ENCODE measurements around the gene ZNHIT6. TPM values are rescaled to one million over a fixed set of nuclear protein-coding genes. Genes with fewer than 3 reads are reported as not detected.

ZNHIT6 gene
- 41.2 and 43.5 TPM in 2 replicates for total RNA-seq (2022)
- Bru-seq, nascent RNA = percentile 93 among the genes with signal in this experiment
- percentile 91 among the genes with signal in this experiment for BruChase-seq, experiment 1, labeled RNA remaining after a 6-hour chase
- BruChase-seq, experiment 2, labeled RNA remaining after a 2-hour chase = percentile 89 among the genes with signal in this experiment
- long read RNA-seq, transcript ZNHIT6-201 (10 exons, 2,797 nt) = major isoform, 39 of 55 reads
- long read RNA-seq, partial matches to known transcripts = 1 of 55 reads
- long read RNA-seq, other reads (novel, unspliced or antisense) = 15 of 55 reads

DNA sequence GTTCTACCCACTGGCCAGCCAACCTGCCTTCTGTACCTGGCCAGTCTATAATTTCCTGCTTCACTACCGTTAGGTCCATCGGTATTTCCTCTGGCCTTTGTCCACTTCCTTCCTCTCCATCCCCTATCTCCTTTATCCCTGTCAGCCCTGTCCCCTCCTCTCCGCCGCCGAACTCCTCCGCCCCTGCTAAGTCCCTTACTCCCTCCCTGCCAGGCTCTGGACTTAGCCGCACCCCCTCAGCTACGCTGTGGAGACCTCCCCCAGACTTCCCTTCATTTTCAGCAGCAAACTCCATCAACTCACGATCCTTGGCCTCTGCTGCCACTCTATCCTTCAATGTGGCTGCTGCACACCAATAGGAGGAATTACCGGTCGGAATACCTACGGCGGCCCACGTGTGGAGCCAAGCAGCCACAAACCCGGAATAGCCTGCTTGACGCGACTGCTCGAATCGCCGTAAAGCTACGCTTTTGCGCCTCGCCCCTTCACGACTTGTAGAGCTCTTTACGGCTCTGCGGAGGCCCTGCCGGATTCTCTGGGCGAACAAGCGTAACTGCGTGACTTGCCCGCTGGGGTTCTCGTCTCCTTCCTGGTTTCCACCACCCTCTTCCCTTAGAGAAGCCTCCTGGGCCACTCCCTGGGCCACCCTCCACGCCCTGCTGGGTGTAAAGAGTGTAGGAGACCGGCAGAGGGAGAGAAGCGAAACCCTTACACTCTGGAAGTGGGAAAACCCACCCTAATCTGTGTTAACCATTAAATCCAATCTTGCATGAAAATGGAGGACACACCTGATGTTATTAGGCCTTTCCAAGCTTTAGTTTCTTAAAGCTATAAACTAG lies at the start of gene ZNHIT6:
Gene ZNHIT6 (minus strand): TSS at position 444 of the 839 bp plus-strand sequence. CDS start 149 bp downstream, at position 295.
- Mint-ChIP-seq H3K27ac (ENCODE audit: unreplicated experiment) (no peak within 1 kb of the TSS), H3K9me3 (ENCODE audit: low read depth, unreplicated experiment) (no peaks in the 10 kb centered on the region), H3K27me3 (ENCODE audit: unreplicated experiment) (no peaks in the 10 kb centered on the region), H3K4me1 (ENCODE audit: low read depth, unreplicated experiment) (peaks cover 26% of the 10 kb centered on the region), H3K36me3 (ENCODE audit: insufficient read depth, unreplicated experiment) (peaks cover 18% of the 10 kb centered on the region), H3K4me3 (ENCODE audit: low read depth, unreplicated experiment) (no peak within 1 kb of the TSS)
- no TSS peak for BruUV-seq (replicated peaks)
- intact Hi-C loops (cut with micrococcal nuclease; ENCODE audit: unreplicated experiment) = loop anchor here (1.0 to 5.0 kb wide), 5 partner anchors 101 to 311 kb away; no protein-coding TSS in a partner anchor
- CTCF ChIA-PET = interaction anchor here (0.6 to 1.9 kb wide), 21 partner anchors 8 to 369 kb away, joined by 3 to 27 read pairs (median 4); partner anchors contain the start of gene CCN1
- TF ChIP-seq, protein P1, sequence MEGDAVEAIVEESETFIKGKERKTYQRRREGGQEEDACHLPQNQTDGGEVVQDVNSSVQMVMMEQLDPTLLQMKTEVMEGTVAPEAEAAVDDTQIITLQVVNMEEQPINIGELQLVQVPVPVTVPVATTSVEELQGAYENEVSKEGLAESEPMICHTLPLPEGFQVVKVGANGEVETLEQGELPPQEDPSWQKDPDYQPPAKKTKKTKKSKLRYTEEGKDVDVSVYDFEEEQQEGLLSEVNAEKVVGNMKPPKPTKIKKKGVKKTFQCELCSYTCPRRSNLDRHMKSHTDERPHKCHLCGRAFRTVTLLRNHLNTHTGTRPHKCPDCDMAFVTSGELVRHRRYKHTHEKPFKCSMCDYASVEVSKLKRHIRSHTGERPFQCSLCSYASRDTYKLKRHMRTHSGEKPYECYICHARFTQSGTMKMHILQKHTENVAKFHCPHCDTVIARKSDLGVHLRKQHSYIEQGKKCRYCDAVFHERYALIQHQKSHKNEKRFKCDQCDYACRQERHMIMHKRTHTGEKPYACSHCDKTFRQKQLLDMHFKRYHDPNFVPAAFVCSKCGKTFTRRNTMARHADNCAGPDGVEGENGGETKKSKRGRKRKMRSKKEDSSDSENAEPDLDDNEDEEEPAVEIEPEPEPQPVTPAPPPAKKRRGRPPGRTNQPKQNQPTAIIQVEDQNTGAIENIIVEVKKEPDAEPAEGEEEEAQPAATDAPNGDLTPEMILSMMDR (IDR thresholded peaks at IDR 0.05; ENCODE audit: unreplicated experiment) = no peak
- DNase-seq = peak; percentile 92

- no peak overlapping the region for H3K27ac Mint-ChIP-seq (ENCODE audit: unreplicated experiment)
- H3K27me3 Mint-ChIP-seq (ENCODE audit: unreplicated experiment) = no peaks in the 10 kb centered on the region
- no peaks in the 10 kb centered on the region for H3K4me1 Mint-ChIP-seq (ENCODE audit: low read depth, unreplicated experiment)
- TF ChIP-seq, protein P1 (IDR thresholded peaks at IDR 0.05; ENCODE audit: unreplicated experiment) = no peak
- no peaks in the 10 kb centered on the region for H3K36me3 Mint-ChIP-seq (ENCODE audit: insufficient read depth, unreplicated experiment)
- no peak for DNase-seq
- intact Hi-C loops (cut with micrococcal nuclease; ENCODE audit: unreplicated experiment) = no loop called here
- CTCF ChIA-PET = no interaction called here
- no peaks in the 10 kb centered on the region for H3K9me3 Mint-ChIP-seq (ENCODE audit: low read depth, unreplicated experiment)
- H3K4me3 Mint-ChIP-seq (ENCODE audit: low read depth, unreplicated experiment) = no peak overlapping the region
- BruUV-seq (replicated peaks) = no TSS peak
Observed at GRCh38 chr1:85756864-85757263, 48.6 kb upstream of the ZNHIT6 start.

GRCh38 chr1:85748120-85748519 lies 39.9 kb upstream of the ZNHIT6 start:
- Mint-ChIP-seq H3K36me3 (ENCODE audit: insufficient read depth, unreplicated experiment) (no peaks in the 10 kb centered on the region), H3K27ac (ENCODE audit: unreplicated experiment) (no peak overlapping the region), H3K9me3 (ENCODE audit: low read depth, unreplicated experiment) (no peaks in the 10 kb centered on the region), H3K4me3 (ENCODE audit: low read depth, unreplicated experiment) (no peak overlapping the region), H3K4me1 (ENCODE audit: low read depth, unreplicated experiment) (no peaks in the 10 kb centered on the region), H3K27me3 (ENCODE audit: unreplicated experiment) (no peaks in the 10 kb centered on the region)
- no TSS peak for BruUV-seq (replicated peaks)
- CTCF ChIA-PET = no interaction called here
- DNase-seq = no peak
- TF ChIP-seq, protein P1 (IDR thresholded peaks at IDR 0.05; ENCODE audit: unreplicated experiment) = no peak
- intact Hi-C loops (cut with micrococcal nuclease; ENCODE audit: unreplicated experiment) = no loop called here

GRCh38 chr1:85746777-85747176 lies 38.5 kb upstream of the ZNHIT6 start:
- Mint-ChIP-seq H3K9me3 (ENCODE audit: low read depth, unreplicated experiment) (no peaks in the 10 kb centered on the region), H3K36me3 (ENCODE audit: insufficient read depth, unreplicated experiment) (no peaks in the 10 kb centered on the region), H3K27ac (ENCODE audit: unreplicated experiment) (no peak overlapping the region), H3K4me3 (ENCODE audit: low read depth, unreplicated experiment) (no peak overlapping the region), H3K27me3 (ENCODE audit: unreplicated experiment) (no peaks in the 10 kb centered on the region), H3K4me1 (ENCODE audit: low read depth, unreplicated experiment) (no peaks in the 10 kb centered on the region)
- TF ChIP-seq, protein P1 (IDR thresholded peaks at IDR 0.05; ENCODE audit: unreplicated experiment) = no peak
- CTCF ChIA-PET = no interaction called here
- intact Hi-C loops (cut with micrococcal nuclease; ENCODE audit: unreplicated experiment) = no loop called here
- BruUV-seq (replicated peaks) = no TSS peak
- DNase-seq = no peak
